ENCODE data around the gene TGM6. TPM values are rescaled to one million over a fixed set of nuclear protein-coding genes. Genes with fewer than 3 reads are reported as not detected.
"Not testable (repeated sequence)": the region's sequence is repeated elsewhere in the genome, so short reads cannot be mapped to it uniquely, and the experiment has no call there.

The TGM6 gene
- total and polyA plus RNA-seq, 2 donors: not detected

DNA sequence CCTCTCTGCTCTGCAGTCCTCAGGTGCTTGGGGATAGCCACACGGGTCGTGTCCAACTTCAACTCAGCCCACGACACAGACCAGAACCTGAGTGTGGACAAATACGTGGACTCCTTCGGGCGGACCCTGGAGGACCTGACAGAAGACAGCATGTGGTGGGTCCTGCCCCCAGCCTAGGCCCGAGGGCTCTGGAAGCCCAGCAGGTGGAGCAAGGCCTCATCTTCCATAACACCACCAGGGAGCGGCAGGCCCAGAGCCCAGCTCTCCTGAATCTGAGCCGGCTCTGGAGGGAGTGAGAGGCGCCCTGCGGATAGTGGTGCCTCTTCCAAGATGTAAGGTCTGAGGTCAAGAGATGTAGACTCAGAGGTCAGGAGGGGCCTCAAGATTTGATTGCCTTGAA is 19.6 kb downstream of the TGM6 start:
- Histone ChIP-seq H3K9me3 (ENCODE audit: control insufficient read depth in 2 of 2, insufficient read depth in 1 of 2, low read length in 1 of 2) (peaks cover 0 to 4% of the 10 kb centered on the region in 2 donors), H3K27me3 (ENCODE audit: control insufficient read depth in 2 of 2, insufficient read depth in 1 of 2, low read length in 1 of 2) (no peaks in the 10 kb centered on the region), H3K4me1 (ENCODE audit: control insufficient read depth in 2 of 2, insufficient read depth in 2 of 2, low read length in 2 of 2) (no peaks in the 10 kb centered on the region), H3K4me3 (ENCODE audit: low read length in 2 of 2) (no peak overlapping the region), H3K36me3 (ENCODE audit: control insufficient read depth in 2 of 2, insufficient read depth in 2 of 2, low read length in 1 of 2) (no peaks in the 10 kb centered on the region), H3K27ac (ENCODE audit: low read depth in 1 of 2, low read length in 1 of 2) (no peak overlapping the region)
- no peak for DNase-seq (ENCODE audit: low read depth in 6 of 9, low spot score in 9 of 9)
- WGBS: 94% methylated on average over 11 of the region's 11 CpGs

- Histone ChIP-seq H3K27me3 (ENCODE audit: control insufficient read depth in 2 of 2, insufficient read depth in 1 of 2, low read length in 1 of 2) (no peaks in the 10 kb centered on the region), H3K4me1 (ENCODE audit: control insufficient read depth in 2 of 2, insufficient read depth in 2 of 2, low read length in 2 of 2) (no peaks in the 10 kb centered on the region), H3K27ac (ENCODE audit: low read depth in 1 of 2, low read length in 1 of 2) (no peak overlapping the region), H3K4me3 (ENCODE audit: low read length in 2 of 2) (no peak overlapping the region), H3K36me3 (ENCODE audit: control insufficient read depth in 2 of 2, insufficient read depth in 2 of 2, low read length in 1 of 2) (no peaks in the 10 kb centered on the region), H3K9me3 (ENCODE audit: control insufficient read depth in 2 of 2, insufficient read depth in 1 of 2, low read length in 1 of 2) (peaks cover 0 to 4% of the 10 kb centered on the region in 2 donors)
- DNase-seq (ENCODE audit: low read depth in 6 of 9, low spot score in 9 of 9): no peak
- 95% methylated on average over 2 of the region's 2 CpGs for WGBS
These were observed 20.8 kb downstream of the TGM6 start for GRCh38 chr20:2401527-2401926.

GRCh38 chr20:2402271-2402980 is 21.7 kb downstream of the TGM6 start:
- Histone ChIP-seq H3K27ac (ENCODE audit: low read depth in 1 of 2, low read length in 1 of 2) (no peak overlapping the region), H3K27me3 (ENCODE audit: control insufficient read depth in 2 of 2, insufficient read depth in 1 of 2, low read length in 1 of 2) (no peaks in the 10 kb centered on the region), H3K36me3 (ENCODE audit: control insufficient read depth in 2 of 2, insufficient read depth in 2 of 2, low read length in 1 of 2) (no peaks in the 10 kb centered on the region), H3K4me3 (ENCODE audit: low read length in 2 of 2) (no peak overlapping the region), H3K9me3 (ENCODE audit: control insufficient read depth in 2 of 2, insufficient read depth in 1 of 2, low read length in 1 of 2) (peaks cover 0 to 4% of the 10 kb centered on the region in 2 donors), H3K4me1 (ENCODE audit: control insufficient read depth in 2 of 2, insufficient read depth in 2 of 2, low read length in 2 of 2) (no peaks in the 10 kb centered on the region)
- no peak for DNase-seq (ENCODE audit: low read depth in 6 of 9, low spot score in 9 of 9)
- WGBS: 77% methylated on average over 7 of the region's 7 CpGs

GRCh38 chr20:2403291-2404052 is 22.8 kb downstream of the TGM6 start:
- Histone ChIP-seq H3K27me3 (ENCODE audit: control insufficient read depth in 2 of 2, insufficient read depth in 1 of 2, low read length in 1 of 2) (no peaks in the 10 kb centered on the region), H3K27ac (ENCODE audit: low read depth in 1 of 2, low read length in 1 of 2) (no peak overlapping the region), H3K4me3 (ENCODE audit: low read length in 2 of 2) (no peak overlapping the region), H3K9me3 (ENCODE audit: control insufficient read depth in 2 of 2, insufficient read depth in 1 of 2, low read length in 1 of 2) (no peaks in the 10 kb centered on the region), H3K36me3 (ENCODE audit: control insufficient read depth in 2 of 2, insufficient read depth in 2 of 2, low read length in 1 of 2) (no peaks in the 10 kb centered on the region), H3K4me1 (ENCODE audit: control insufficient read depth in 2 of 2, insufficient read depth in 2 of 2, low read length in 2 of 2) (no peaks in the 10 kb centered on the region)
- 97% methylated on average over 24 of the region's 24 CpGs for WGBS
- DNase-seq (ENCODE audit: low read depth in 6 of 9, low spot score in 9 of 9): no peak

- WGBS: 76% methylated on average over 1 of the region's 1 CpG
These were observed 25.0 kb downstream of the TGM6 start for GRCh38 chr20:2405693-2406065.

DNA sequence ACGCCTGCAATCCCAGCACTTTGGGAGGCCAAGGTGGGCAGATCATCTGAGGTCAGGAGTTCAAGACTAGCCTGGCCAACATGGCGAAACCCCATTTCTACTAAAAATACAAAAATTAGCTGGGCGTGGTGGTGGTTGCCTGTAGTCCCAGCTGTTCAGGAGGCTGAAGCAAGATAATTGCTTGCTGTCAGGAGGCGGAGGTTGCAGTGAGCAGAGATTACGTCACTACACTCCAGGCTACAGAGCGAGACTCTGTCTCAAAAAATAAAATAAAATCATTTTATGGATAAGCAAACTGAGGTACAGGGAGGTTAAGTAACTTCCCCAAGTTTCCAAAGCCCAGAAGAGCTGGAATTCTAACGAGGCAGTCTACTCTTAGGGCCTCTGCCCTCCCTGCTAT is 26.7 kb downstream of the TGM6 start:
- WGBS: 93% methylated on average over 7 of the region's 7 CpGs
- not testable (repeated sequence) for DNase-seq (ENCODE audit: low read depth in 6 of 9, low spot score in 9 of 9); H3K27me3 ChIP-seq (ENCODE audit: control insufficient read depth in 2 of 2, insufficient read depth in 1 of 2, low read length in 1 of 2); H3K36me3 ChIP-seq (ENCODE audit: control insufficient read depth in 2 of 2, insufficient read depth in 2 of 2, low read length in 1 of 2); H3K4me1 ChIP-seq (ENCODE audit: control insufficient read depth in 2 of 2, insufficient read depth in 2 of 2, low read length in 2 of 2); H3K27ac ChIP-seq (ENCODE audit: low read depth in 1 of 2, low read length in 1 of 2); H3K4me3 ChIP-seq (ENCODE audit: low read length in 2 of 2); H3K9me3 ChIP-seq (ENCODE audit: control insufficient read depth in 2 of 2, insufficient read depth in 1 of 2, low read length in 1 of 2)

More at GRCh38 chr20:2405693-2406065, 25.0 kb downstream of the TGM6 start:
- no peak overlapping the region for H3K27ac ChIP-seq (ENCODE audit: low read depth in 1 of 2, low read length in 1 of 2)
- no peaks in the 10 kb centered on the region for H3K36me3 ChIP-seq (ENCODE audit: control insufficient read depth in 2 of 2, insufficient read depth in 2 of 2, low read length in 1 of 2)
- no peaks in the 10 kb centered on the region for H3K27me3 ChIP-seq (ENCODE audit: control insufficient read depth in 2 of 2, insufficient read depth in 1 of 2, low read length in 1 of 2)
- H3K4me3 ChIP-seq (ENCODE audit: low read length in 2 of 2): no peak overlapping the region
- DNase-seq (ENCODE audit: low read depth in 6 of 9, low spot score in 9 of 9): no peak
- H3K9me3 ChIP-seq (ENCODE audit: control insufficient read depth in 2 of 2, insufficient read depth in 1 of 2, low read length in 1 of 2): no peaks in the 10 kb centered on the region
- no peaks in the 10 kb centered on the region for H3K4me1 ChIP-seq (ENCODE audit: control insufficient read depth in 2 of 2, insufficient read depth in 2 of 2, low read length in 2 of 2)

DNA sequence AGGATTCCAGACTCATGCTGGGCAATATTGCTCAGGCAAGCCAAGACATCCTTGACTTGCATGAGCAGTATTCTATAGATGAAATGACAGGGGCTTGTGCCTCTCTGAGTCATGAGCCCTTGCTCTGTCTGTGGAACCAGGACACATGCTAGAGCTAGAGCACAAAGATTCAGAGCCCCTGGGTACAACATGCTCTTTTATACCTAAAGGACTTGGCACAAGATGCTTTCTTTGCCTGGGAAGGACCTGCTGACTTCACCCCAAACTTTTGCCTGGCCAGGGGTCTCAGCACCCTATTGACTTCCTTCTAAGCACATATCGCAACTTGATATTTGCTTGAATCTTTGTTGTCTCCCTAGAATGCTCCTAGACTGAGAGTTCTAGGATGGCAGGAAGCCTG is 27.4 kb downstream of the TGM6 start:
- DNase-seq (ENCODE audit: low read depth in 6 of 9, low spot score in 9 of 9): no peak
- H3K36me3 ChIP-seq (ENCODE audit: control insufficient read depth in 2 of 2, insufficient read depth in 2 of 2, low read length in 1 of 2): no peaks in the 10 kb centered on the region
- H3K27me3 ChIP-seq (ENCODE audit: control insufficient read depth in 2 of 2, insufficient read depth in 1 of 2, low read length in 1 of 2): peaks cover 0 to 2% of the 10 kb centered on the region in 2 donors
- WGBS: 98% methylated on average over 1 of the region's 1 CpG
- H3K9me3 ChIP-seq (ENCODE audit: control insufficient read depth in 2 of 2, insufficient read depth in 1 of 2, low read length in 1 of 2): no peaks in the 10 kb centered on the region
- no peak overlapping the region for H3K27ac ChIP-seq (ENCODE audit: low read depth in 1 of 2, low read length in 1 of 2)
- no peaks in the 10 kb centered on the region for H3K4me1 ChIP-seq (ENCODE audit: control insufficient read depth in 2 of 2, insufficient read depth in 2 of 2, low read length in 2 of 2)
- H3K4me3 ChIP-seq (ENCODE audit: low read length in 2 of 2): no peak overlapping the region

- 88% methylated on average over 6 of the region's 6 CpGs for WGBS
- no peak for DNase-seq (ENCODE audit: low read depth in 6 of 9, low spot score in 9 of 9)
- Histone ChIP-seq H3K4me1 (ENCODE audit: control insufficient read depth in 2 of 2, insufficient read depth in 2 of 2, low read length in 2 of 2) (no peaks in the 10 kb centered on the region), H3K27ac (ENCODE audit: low read depth in 1 of 2, low read length in 1 of 2) (no peak overlapping the region), H3K9me3 (ENCODE audit: control insufficient read depth in 2 of 2, insufficient read depth in 1 of 2, low read length in 1 of 2) (no peaks in the 10 kb centered on the region), H3K27me3 (ENCODE audit: control insufficient read depth in 2 of 2, insufficient read depth in 1 of 2, low read length in 1 of 2) (peaks cover 0 to 6% of the 10 kb centered on the region in 2 donors), H3K36me3 (ENCODE audit: control insufficient read depth in 2 of 2, insufficient read depth in 2 of 2, low read length in 1 of 2) (no peaks in the 10 kb centered on the region), H3K4me3 (ENCODE audit: low read length in 2 of 2) (no peak overlapping the region)
These were observed 36.0 kb downstream of the TGM6 start for GRCh38 chr20:2416541-2417212.

DNA sequence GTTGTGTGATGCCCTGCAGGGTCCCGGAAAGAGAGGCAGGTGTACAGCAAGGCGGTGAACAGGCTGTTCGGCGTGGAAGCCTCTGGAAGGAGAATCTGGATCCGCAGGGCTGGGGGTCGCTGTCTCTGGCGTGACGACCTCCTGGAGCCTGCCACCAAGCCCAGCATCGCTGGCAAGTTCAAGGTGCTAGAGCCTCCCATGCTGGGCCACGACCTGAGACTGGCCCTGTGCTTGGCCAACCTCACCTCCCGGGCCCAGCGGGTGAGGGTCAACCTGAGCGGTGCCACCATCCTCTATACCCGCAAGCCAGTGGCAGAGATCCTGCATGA is 36.5 kb downstream of the TGM6 start:
- no peaks in the 10 kb centered on the region for H3K9me3 ChIP-seq (ENCODE audit: control insufficient read depth in 2 of 2, insufficient read depth in 1 of 2, low read length in 1 of 2)
- no peak overlapping the region for H3K27ac ChIP-seq (ENCODE audit: low read depth in 1 of 2, low read length in 1 of 2)
- no peak for DNase-seq (ENCODE audit: low read depth in 6 of 9, low spot score in 9 of 9)
- no peaks in the 10 kb centered on the region for H3K36me3 ChIP-seq (ENCODE audit: control insufficient read depth in 2 of 2, insufficient read depth in 2 of 2, low read length in 1 of 2)
- H3K27me3 ChIP-seq (ENCODE audit: control insufficient read depth in 2 of 2, insufficient read depth in 1 of 2, low read length in 1 of 2): peaks cover 0 to 6% of the 10 kb centered on the region in 2 donors
- 94% methylated on average over 14 of the region's 14 CpGs for WGBS
- no peak overlapping the region for H3K4me3 ChIP-seq (ENCODE audit: low read length in 2 of 2)
- H3K4me1 ChIP-seq (ENCODE audit: control insufficient read depth in 2 of 2, insufficient read depth in 2 of 2, low read length in 2 of 2): no peaks in the 10 kb centered on the region
